ENCODE measurements around the gene HIF1AN.

The HIF1AN gene

GRCh38 chr10:100522107-100522801 is 13.5 kb upstream of the HIF1AN start:
- DNase-seq = no peak

- DNase-seq = no peak
Measured at GRCh38 chr10:100522945-100523344, 12.8 kb upstream of the HIF1AN start.

GRCh38 chr10:100524206-100524605 is 11.5 kb upstream of the HIF1AN start:
- no peak for DNase-seq

- DNase-seq = no peak
Measured at GRCh38 chr10:100524638-100525037, 11.1 kb upstream of the HIF1AN start.

DNA sequence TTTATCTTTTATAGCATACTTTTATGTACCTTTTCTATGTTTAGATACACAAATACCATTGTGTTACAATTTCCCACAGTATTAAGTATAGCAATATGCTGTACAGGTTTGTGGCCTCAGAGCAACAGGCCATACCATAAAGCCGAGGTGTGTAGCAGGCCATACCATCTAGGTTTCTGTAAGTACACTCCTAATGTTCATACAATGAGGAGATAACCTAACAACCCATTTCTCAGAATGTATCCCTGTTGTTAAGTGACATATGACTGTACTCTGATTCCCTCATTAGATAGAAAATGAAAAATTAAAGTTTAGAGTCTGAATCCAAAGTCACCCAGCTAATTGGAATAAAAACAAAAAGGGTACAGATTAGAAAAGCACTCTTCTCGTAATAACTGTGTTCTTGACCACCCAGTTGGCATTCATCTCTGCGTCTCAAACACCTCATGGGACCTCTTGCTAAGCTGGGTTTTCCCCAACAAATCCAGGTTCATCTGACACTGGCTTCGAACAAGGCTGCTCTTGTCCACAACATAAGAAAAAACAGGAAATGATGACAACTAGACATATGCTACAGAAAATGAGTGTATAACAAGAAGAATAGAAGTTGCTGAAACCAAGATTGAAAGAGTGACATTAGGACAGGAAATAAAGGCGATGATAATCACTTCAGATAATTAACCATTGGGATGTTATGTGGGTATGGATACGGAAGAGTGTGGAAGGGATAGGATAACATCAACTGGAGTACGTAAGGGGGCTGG is 7.4 kb upstream of the HIF1AN start:
- no peak for DNase-seq

DNA sequence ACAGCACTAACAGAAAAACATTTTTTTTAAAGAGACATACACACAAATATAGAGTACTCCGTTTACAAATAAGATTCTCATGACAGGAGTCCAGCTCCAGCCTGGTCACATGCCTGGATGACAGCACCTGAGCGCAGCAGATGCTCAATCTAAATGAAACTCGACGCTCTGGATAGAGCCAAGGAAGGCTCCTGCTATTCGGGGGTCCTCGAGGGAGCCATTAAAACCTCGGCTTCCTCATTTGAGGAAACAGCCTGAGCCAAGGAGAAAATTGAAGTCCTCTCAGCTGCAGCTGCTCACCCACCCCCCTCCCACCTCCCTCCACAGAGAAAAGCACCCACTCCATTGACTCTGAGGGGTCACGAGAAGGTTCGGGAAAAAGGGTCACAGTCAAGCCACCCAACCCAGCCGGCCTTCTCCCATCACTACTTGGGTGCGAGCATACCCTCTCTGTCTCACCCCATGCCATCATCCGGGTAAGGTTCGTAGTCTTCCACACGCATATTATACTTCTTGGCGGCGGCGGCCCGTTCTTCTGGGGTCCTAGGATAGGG is 6.7 kb upstream of the HIF1AN start:
- DNase-seq = no peak

DNA sequence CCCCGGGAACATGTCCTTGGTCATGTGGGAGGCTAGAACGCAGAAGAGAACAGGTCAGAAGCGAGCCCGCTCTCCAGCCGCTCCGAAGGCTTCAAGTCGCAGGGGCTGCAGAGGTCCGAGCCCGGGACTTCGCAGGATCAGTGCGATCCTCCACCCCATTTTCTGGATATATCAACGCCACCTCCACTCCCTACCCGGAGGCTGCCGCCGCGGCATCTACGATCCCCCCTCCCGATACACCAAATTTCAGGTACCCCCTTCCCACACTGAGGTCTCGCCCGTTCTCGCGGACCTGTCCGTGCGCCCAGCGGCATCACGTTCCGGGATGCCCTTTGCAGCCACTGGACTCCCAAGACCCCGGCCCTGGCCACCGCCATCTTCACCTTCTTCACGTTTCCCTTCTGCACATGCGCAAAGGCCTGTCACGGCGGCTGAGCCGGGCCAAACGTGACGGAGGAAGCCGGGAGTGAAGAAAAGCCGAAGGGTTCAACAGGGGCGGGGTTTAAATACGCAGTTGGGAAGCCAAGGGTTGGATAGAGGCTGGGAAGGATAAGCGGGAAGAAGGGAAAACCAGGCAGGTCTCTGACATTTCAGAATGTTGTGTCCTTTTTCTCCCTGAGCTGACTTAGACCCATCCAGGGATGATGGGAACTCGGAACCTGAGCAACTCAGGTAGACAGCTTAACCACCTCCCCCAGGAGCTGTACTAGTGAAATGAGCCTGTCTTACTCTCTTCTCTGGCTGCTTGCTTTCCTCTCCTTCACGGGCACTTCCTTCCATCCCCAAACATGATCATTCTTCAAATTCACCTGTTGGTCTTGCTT is 6.1 kb upstream of the HIF1AN start, which contains the start of gene NDUFB8:
Gene NDUFB8, minus strand, starts transcription at position 397 of the 824 bp plus-strand sequence. Its CDS starts 20 bp downstream, at position 377.
- DNase-seq = peak; percentile 71

GRCh38 chr10:100531761-100532160 is 4.0 kb upstream of the HIF1AN start:
- DNase-seq = no peak

GRCh38 chr10:100534726-100535125 is 1.0 kb upstream of the HIF1AN start:
- no peak for DNase-seq

- DNase-seq = no peak
Measured at GRCh38 chr10:100535338-100535714, 417 bp upstream of the HIF1AN start.

DNA sequence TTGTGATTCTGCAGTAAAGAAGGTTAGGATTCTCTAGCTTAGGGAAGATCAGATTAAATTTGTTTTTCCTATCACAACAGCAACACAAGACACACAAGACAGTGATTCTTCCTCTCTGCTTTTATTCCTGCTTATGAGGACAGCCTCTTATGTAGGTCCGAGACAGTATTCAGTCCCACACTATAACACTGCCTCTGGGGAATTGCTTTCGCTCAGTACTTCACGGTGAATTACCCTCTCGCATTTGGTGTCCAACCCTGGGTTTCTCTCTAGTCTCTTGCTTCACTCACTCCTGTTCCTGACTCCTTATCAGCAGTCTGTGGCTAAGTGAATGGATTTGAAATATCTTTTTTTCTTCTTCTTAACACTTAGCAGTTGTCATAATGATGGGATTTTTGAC is 1.7 kb downstream of the HIF1AN start:
- DNase-seq = no peak

GRCh38 chr10:100544950-100545349 is 9.2 kb downstream of the HIF1AN start:
- DNase-seq = no peak

- no peak for DNase-seq
Measured at GRCh38 chr10:100551196-100551595, 15.5 kb downstream of the HIF1AN start.

- DNase-seq = no peak
Measured at GRCh38 chr10:100551738-100552137, 16.0 kb downstream of the HIF1AN start.

GRCh38 chr10:100553929-100554328 is 18.2 kb downstream of the HIF1AN start:
- DNase-seq = no peak

DNA sequence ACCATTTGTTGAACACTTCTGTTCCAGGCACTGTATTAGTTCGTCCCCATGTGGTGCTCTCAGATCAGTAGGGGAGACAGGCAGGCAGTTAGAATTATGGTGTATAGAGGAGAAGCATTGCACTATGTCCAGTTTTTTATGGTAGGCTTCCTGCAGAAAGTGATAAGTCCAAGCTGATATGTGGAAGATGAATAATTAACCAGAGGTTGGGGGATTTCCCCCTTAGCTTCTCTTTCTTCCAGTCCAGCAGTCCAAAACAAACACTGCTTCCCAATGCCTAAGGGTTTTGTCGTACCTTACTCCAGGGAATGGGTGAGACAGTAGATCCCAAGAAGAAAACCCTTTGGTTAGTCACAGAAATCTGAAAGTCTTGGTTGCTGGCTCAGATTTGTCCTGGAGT is 19.2 kb downstream of the HIF1AN start:
- DNase-seq = no peak

- DNase-seq = no peak
Measured at GRCh38 chr10:100560248-100560647, 24.5 kb downstream of the HIF1AN start.

- DNase-seq = no peak
Measured at GRCh38 chr10:100561005-100561404, 25.3 kb downstream of the HIF1AN start.

GRCh38 chr10:100562008-100562672 is 26.4 kb downstream of the HIF1AN start:
- peak; percentile 61 for DNase-seq

DNA sequence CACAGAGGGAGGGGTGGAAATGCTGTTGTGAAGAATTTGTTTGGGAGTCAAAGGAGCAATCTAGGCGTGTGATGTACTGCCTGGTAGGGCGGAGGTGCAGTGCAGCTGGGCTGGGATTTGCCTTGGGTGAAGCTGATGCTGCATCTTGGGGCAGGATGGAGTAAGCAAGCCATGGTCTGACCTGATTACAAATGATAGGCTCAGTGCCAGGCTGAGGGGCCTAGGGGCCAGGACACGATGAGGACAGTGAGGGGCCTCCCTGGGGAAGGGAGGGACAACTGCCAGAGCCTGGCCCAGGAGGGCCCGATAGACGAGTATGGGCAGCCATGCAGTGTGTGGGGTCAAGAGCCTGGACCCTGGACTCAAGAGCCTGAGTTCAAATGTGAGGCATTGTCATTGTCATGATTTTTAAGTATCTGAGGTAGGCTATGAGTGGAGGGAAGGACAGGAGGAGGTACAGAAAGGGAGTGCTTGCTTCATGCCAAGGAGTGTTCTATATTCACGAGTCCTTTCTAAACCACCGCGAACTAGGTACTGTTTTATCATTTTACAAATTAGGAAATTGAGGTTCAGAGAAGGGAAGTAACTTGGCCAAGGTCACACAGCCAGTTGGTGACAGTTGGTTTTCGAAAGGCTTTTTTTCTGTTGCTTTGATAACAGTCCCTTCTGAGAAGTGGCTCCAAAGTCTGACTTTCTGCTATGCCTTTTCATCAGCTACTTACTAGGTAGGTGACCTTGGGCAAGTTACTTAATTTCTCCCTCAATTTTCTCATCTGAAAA is 29.7 kb downstream of the HIF1AN start:
- no peak for DNase-seq

GRCh38 chr10:100566561-100566960 is 30.8 kb downstream of the HIF1AN start:
- DNase-seq = no peak

- DNase-seq = no peak
Measured at GRCh38 chr10:100567249-100567648, 31.5 kb downstream of the HIF1AN start.

Measured in NCI-H1105 treated with DMSO at 0.1 percent for 48 hours (cell line).